ENCODE data around the gene SHISA8.
"Not testable (repeated sequence)": the region's sequence is repeated elsewhere in the genome, so short reads cannot be mapped to it uniquely, and the experiment has no call there.

Gene SHISA8

DNA sequence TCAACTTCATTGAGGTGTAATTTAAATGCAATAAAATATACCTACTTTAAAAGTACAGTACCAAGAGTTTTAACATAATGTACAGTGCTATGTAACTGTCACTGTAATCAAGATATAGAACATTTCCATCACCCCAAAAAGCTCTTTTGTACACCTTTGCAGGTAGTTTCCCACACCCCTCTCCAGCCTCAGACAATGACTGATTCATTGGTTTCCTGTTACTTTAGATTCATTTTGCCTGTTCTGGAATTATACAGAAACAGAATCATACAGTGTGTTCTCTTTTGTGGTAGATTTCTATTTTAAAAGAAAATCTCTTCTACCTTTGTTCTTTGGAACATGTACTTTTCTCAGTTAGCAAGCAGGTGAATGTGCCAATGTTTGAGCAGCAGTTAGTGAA, 38.2 kb downstream of the SHISA8 start:
- Histone ChIP-seq H3K27me3 (ENCODE audit: control insufficient read depth in 1 of 2, insufficient read depth in 2 of 2, low read length in 2 of 2) (no peaks in the 10 kb centered on the region), H3K36me3 (ENCODE audit: control insufficient read depth in 1 of 2, insufficient read depth in 2 of 2, low read length in 2 of 2) (peaks cover 38 to 88% of the 10 kb centered on the region in 2 donors), H3K4me3 (ENCODE audit: low read depth in 1 of 2, low read length in 2 of 2) (no peak overlapping the region), H3K9ac (ENCODE audit: low read depth in 1 of 2, low read length in 2 of 2) (no peak overlapping the region), H3K4me1 (ENCODE audit: control insufficient read depth in 1 of 2, insufficient read depth in 2 of 2, low read length in 2 of 2) (no peaks in the 10 kb centered on the region), H3K9me3 (ENCODE audit: control insufficient read depth in 1 of 2, low read length in 2 of 2) (no peaks in the 10 kb centered on the region), H3K27ac (ENCODE audit: low read depth, low read length) (no peak overlapping the region)

GRCh38 chr22:41876275-41876674, 38.6 kb downstream of the SHISA8 start:
- no peak overlapping the region for H3K9ac ChIP-seq (ENCODE audit: low read depth in 1 of 2, low read length in 2 of 2)
- H3K27me3 ChIP-seq (ENCODE audit: control insufficient read depth in 1 of 2, insufficient read depth in 2 of 2, low read length in 2 of 2), result no peaks in the 10 kb centered on the region
- H3K4me3 ChIP-seq (ENCODE audit: low read depth in 1 of 2, low read length in 2 of 2), result no peak overlapping the region
- H3K36me3 ChIP-seq (ENCODE audit: control insufficient read depth in 1 of 2, insufficient read depth in 2 of 2, low read length in 2 of 2), result peaks cover 34 to 88% of the 10 kb centered on the region in 2 donors
- no peaks in the 10 kb centered on the region for H3K9me3 ChIP-seq (ENCODE audit: control insufficient read depth in 1 of 2, low read length in 2 of 2)
- H3K27ac ChIP-seq (ENCODE audit: low read depth, low read length), result no peak overlapping the region
- no peaks in the 10 kb centered on the region for H3K4me1 ChIP-seq (ENCODE audit: control insufficient read depth in 1 of 2, insufficient read depth in 2 of 2, low read length in 2 of 2)

GRCh38 chr22:41875531-41876270, 39.2 kb downstream of the SHISA8 start:
- Histone ChIP-seq H3K27ac (ENCODE audit: low read depth, low read length) (no peak overlapping the region), H3K4me3 (ENCODE audit: low read depth in 1 of 2, low read length in 2 of 2) (no peak overlapping the region), H3K27me3 (ENCODE audit: control insufficient read depth in 1 of 2, insufficient read depth in 2 of 2, low read length in 2 of 2) (no peaks in the 10 kb centered on the region), H3K9ac (ENCODE audit: low read depth in 1 of 2, low read length in 2 of 2) (no peak overlapping the region), H3K4me1 (ENCODE audit: control insufficient read depth in 1 of 2, insufficient read depth in 2 of 2, low read length in 2 of 2) (no peaks in the 10 kb centered on the region), H3K36me3 (ENCODE audit: control insufficient read depth in 1 of 2, insufficient read depth in 2 of 2, low read length in 2 of 2) (peaks cover 29 to 88% of the 10 kb centered on the region in 2 donors), H3K9me3 (ENCODE audit: control insufficient read depth in 1 of 2, low read length in 2 of 2) (no peaks in the 10 kb centered on the region)

GRCh38 chr22:41874090-41874489, 40.8 kb downstream of the SHISA8 start:
- H3K4me1 ChIP-seq (ENCODE audit: control insufficient read depth in 1 of 2, insufficient read depth in 2 of 2, low read length in 2 of 2), result no peaks in the 10 kb centered on the region
- H3K4me3 ChIP-seq (ENCODE audit: low read depth in 1 of 2, low read length in 2 of 2), result no peak overlapping the region
- H3K27ac ChIP-seq (ENCODE audit: low read depth, low read length), result no peak overlapping the region
- H3K27me3 ChIP-seq (ENCODE audit: control insufficient read depth in 1 of 2, insufficient read depth in 2 of 2, low read length in 2 of 2), result no peaks in the 10 kb centered on the region
- peaks cover 24 to 85% of the 10 kb centered on the region in 2 donors for H3K36me3 ChIP-seq (ENCODE audit: control insufficient read depth in 1 of 2, insufficient read depth in 2 of 2, low read length in 2 of 2)
- no peak overlapping the region for H3K9ac ChIP-seq (ENCODE audit: low read depth in 1 of 2, low read length in 2 of 2)
- no peaks in the 10 kb centered on the region for H3K9me3 ChIP-seq (ENCODE audit: control insufficient read depth in 1 of 2, low read length in 2 of 2)

DNA sequence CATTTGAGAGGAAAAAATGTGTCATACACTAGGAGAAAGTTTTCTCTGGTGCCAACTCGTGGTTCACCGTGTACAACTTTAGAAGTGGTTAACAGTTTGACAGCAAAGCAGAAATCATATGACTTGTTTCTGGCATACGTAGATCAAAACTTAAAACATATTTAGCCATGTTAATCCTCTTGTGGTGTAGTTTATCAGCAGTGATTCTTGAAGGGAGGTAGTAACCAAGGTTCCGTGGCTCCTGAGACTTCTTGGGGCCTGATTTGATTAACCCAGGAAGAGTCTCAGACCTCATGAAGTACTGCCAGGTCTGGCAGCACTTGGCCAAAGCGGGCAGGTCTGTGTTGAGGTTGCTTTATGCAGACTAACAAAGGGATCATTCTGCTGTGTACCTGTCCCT, 41.5 kb downstream of the SHISA8 start:
- H3K27me3 ChIP-seq (ENCODE audit: control insufficient read depth in 1 of 2, insufficient read depth in 2 of 2, low read length in 2 of 2), result no peaks in the 10 kb centered on the region
- H3K36me3 ChIP-seq (ENCODE audit: control insufficient read depth in 1 of 2, insufficient read depth in 2 of 2, low read length in 2 of 2), result peaks cover 28 to 85% of the 10 kb centered on the region in 2 donors
- no peak overlapping the region for H3K27ac ChIP-seq (ENCODE audit: low read depth, low read length)
- H3K4me1 ChIP-seq (ENCODE audit: control insufficient read depth in 1 of 2, insufficient read depth in 2 of 2, low read length in 2 of 2), result no peaks in the 10 kb centered on the region
- no peaks in the 10 kb centered on the region for H3K9me3 ChIP-seq (ENCODE audit: control insufficient read depth in 1 of 2, low read length in 2 of 2)
- no peak overlapping the region for H3K9ac ChIP-seq (ENCODE audit: low read depth in 1 of 2, low read length in 2 of 2)
- no peak overlapping the region for H3K4me3 ChIP-seq (ENCODE audit: low read depth in 1 of 2, low read length in 2 of 2)

DNA sequence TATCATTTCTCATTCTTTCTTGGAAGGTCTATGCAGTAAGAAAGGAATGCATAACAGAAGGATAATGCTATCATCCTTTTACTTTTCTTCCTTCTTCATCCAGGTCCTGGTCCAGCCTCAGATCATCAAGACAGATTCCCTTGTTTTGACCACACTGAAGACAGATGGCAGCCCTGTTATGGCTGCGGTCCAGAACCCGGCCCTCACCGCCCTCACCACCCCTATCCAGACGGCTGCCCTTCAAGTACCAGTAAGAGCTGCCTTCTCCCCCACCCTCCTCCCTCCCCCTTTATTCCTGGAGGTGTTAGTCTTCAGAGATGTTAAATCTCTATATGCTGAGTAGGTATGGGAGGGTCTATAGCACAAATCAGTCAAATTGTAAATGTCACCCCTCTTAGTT, 44.1 kb downstream of the SHISA8 start:
- peaks cover 19 to 84% of the 10 kb centered on the region in 2 donors for H3K36me3 ChIP-seq (ENCODE audit: control insufficient read depth in 1 of 2, insufficient read depth in 2 of 2, low read length in 2 of 2)

GRCh38 chr22:41870081-41870480, 44.8 kb downstream of the SHISA8 start:
- peaks cover 14 to 79% of the 10 kb centered on the region in 2 donors for H3K36me3 ChIP-seq (ENCODE audit: control insufficient read depth in 1 of 2, insufficient read depth in 2 of 2, low read length in 2 of 2)
- H3K9me3 ChIP-seq (ENCODE audit: control insufficient read depth in 1 of 2, low read length in 2 of 2); H3K27me3 ChIP-seq (ENCODE audit: control insufficient read depth in 1 of 2, insufficient read depth in 2 of 2, low read length in 2 of 2); H3K4me1 ChIP-seq (ENCODE audit: control insufficient read depth in 1 of 2, insufficient read depth in 2 of 2, low read length in 2 of 2); H3K9ac ChIP-seq (ENCODE audit: low read depth in 1 of 2, low read length in 2 of 2); H3K27ac ChIP-seq (ENCODE audit: low read depth, low read length); H3K4me3 ChIP-seq (ENCODE audit: low read depth in 1 of 2, low read length in 2 of 2): not testable (repeated sequence)

More for the DNA sequence above, 44.1 kb downstream of the SHISA8 start:
- Histone ChIP-seq H3K9me3 (ENCODE audit: control insufficient read depth in 1 of 2, low read length in 2 of 2) (no peaks in the 10 kb centered on the region), H3K27ac (ENCODE audit: low read depth, low read length) (no peak overlapping the region), H3K27me3 (ENCODE audit: control insufficient read depth in 1 of 2, insufficient read depth in 2 of 2, low read length in 2 of 2) (no peaks in the 10 kb centered on the region), H3K9ac (ENCODE audit: low read depth in 1 of 2, low read length in 2 of 2) (no peak overlapping the region), H3K4me3 (ENCODE audit: low read depth in 1 of 2, low read length in 2 of 2) (no peak overlapping the region), H3K4me1 (ENCODE audit: control insufficient read depth in 1 of 2, insufficient read depth in 2 of 2, low read length in 2 of 2) (no peaks in the 10 kb centered on the region)

DNA sequence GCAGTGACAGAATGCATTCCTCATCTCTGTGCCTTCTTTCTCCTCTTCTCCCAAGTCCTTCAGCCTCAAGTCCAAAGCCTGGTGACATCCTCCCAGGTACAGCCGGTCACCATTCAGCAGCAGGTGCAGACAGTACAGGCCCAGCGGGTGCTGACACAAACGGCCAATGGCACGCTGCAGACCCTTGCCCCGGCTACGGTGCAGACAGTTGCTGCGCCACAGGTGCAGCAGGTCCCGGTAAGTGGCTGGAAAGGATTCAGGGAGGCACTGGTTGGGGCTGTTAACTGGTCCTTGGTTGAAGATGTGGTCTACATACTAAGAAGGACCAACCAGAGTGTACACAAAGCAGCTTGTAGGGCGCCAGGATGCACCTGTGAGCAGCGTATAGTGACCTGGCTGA, 46.3 kb downstream of the SHISA8 start:
- H3K27me3 ChIP-seq (ENCODE audit: control insufficient read depth in 1 of 2, insufficient read depth in 2 of 2, low read length in 2 of 2), result no peaks in the 10 kb centered on the region
- no peaks in the 10 kb centered on the region for H3K4me1 ChIP-seq (ENCODE audit: control insufficient read depth in 1 of 2, insufficient read depth in 2 of 2, low read length in 2 of 2)
- no peaks in the 10 kb centered on the region for H3K9me3 ChIP-seq (ENCODE audit: control insufficient read depth in 1 of 2, low read length in 2 of 2)
- no peak overlapping the region for H3K27ac ChIP-seq (ENCODE audit: low read depth, low read length)
- H3K36me3 ChIP-seq (ENCODE audit: control insufficient read depth in 1 of 2, insufficient read depth in 2 of 2, low read length in 2 of 2), result peaks cover 11 to 66% of the 10 kb centered on the region in 2 donors
- H3K9ac ChIP-seq (ENCODE audit: low read depth in 1 of 2, low read length in 2 of 2), result no peak overlapping the region
- no peak overlapping the region for H3K4me3 ChIP-seq (ENCODE audit: low read depth in 1 of 2, low read length in 2 of 2)

DNA sequence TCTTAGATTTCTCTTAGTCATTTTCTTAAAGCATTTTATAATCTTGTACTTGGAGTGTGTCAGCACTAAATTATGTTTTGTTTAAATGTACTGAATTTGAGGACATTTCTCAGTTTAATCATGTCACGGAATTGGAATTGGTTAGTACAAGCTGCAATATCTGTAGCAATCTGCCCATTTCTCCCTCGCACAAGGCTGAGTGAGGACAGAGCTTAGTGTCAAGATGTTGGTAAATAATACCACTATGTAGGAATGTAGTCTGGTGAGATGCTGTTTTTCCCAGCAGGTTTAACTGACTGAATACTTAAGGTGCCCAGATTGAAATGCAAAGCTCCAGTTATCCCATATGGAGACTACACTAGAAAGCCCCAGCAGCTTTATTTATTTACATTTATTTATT, 51.4 kb downstream of the SHISA8 start:
- H3K27me3 ChIP-seq (ENCODE audit: control insufficient read depth in 1 of 2, insufficient read depth in 2 of 2, low read length in 2 of 2), result no peaks in the 10 kb centered on the region
- peaks cover 7 to 22% of the 10 kb centered on the region in 2 donors for H3K4me1 ChIP-seq (ENCODE audit: control insufficient read depth in 1 of 2, insufficient read depth in 2 of 2, low read length in 2 of 2)
- no peak overlapping the region for H3K9ac ChIP-seq (ENCODE audit: low read depth in 1 of 2, low read length in 2 of 2)
- H3K4me3 ChIP-seq (ENCODE audit: low read depth in 1 of 2, low read length in 2 of 2), result no peak overlapping the region
- no peaks in the 10 kb centered on the region for H3K9me3 ChIP-seq (ENCODE audit: control insufficient read depth in 1 of 2, low read length in 2 of 2)
- H3K36me3 ChIP-seq (ENCODE audit: control insufficient read depth in 1 of 2, insufficient read depth in 2 of 2, low read length in 2 of 2), result peaks cover 4 to 32% of the 10 kb centered on the region in 2 donors
- no peak overlapping the region for H3K27ac ChIP-seq (ENCODE audit: low read depth, low read length)

DNA sequence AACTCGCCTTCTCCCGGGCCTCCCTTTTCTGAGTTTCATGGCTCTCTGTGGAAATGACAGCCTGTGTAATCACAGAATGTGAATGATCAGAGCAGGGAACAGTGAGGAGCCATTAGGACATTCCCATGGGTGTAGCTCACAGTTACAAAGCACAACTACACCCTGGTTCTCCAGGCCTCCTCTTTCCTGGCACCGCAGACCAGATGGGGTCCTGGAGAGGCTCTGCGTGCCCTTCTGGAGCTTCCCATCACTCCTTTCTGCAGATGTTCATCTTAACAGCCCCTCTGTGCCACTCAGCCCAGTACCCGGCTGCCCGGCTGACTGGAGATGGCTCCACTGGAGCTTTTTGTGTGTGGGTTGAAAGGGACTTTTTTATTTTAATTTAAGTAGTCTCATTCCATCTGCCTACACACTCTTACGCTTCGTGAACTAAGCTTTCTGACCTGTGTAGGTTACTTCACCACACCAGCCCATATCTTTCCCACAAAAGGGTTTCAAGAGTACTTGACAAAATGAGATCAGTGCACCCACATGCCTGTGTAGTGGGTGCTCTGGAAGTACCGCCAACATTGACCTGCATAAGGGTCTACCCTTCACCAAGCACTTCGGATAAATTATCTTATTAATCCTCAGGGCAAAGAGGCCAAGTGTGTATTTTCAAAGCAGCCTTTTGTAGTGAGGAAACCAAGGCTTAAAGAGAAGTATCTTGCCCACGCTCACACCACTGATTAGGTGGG, 52.2 kb downstream of the SHISA8 start:
- H3K4me3 ChIP-seq (ENCODE audit: low read depth in 1 of 2, low read length in 2 of 2), result no peak overlapping the region
- no peaks in the 10 kb centered on the region for H3K27me3 ChIP-seq (ENCODE audit: control insufficient read depth in 1 of 2, insufficient read depth in 2 of 2, low read length in 2 of 2)
- no peaks in the 10 kb centered on the region for H3K9me3 ChIP-seq (ENCODE audit: control insufficient read depth in 1 of 2, low read length in 2 of 2)
- peak overlapping the region; percentile 15 for H3K27ac ChIP-seq (ENCODE audit: low read depth, low read length)
- H3K4me1 ChIP-seq (ENCODE audit: control insufficient read depth in 1 of 2, insufficient read depth in 2 of 2, low read length in 2 of 2), result peaks cover 9 to 27% of the 10 kb centered on the region in 2 donors
- peak overlapping the region; percentile 8 to 36 for H3K9ac ChIP-seq (ENCODE audit: low read depth in 1 of 2, low read length in 2 of 2)
- H3K36me3 ChIP-seq (ENCODE audit: control insufficient read depth in 1 of 2, insufficient read depth in 2 of 2, low read length in 2 of 2), result peaks cover 0 to 24% of the 10 kb centered on the region in 2 donors
